Heart right ventricle (tissue), 16 donors: ENCODE results near the gene ATAT1. TPM values are rescaled to one million over a fixed set of nuclear protein-coding genes. Genes with fewer than 3 reads are reported as not detected.
A peak's percentile ranks its signal among the peaks of the same experiment; 100 is the strongest.

ENCODE experiments used
- ATAC-seq, 8 donors: fragments of 200-7000 bp; cut with Tn5 transposase; one replicate each; pipeline ENCODE4 v1.9.1; 2020; ENCODE audit warnings: mild to moderate bottlenecking in 8 of 8, moderate library complexity in 8 of 8, moderate number of reproducible peaks in 1 of 8
- DNase-seq, 2 donors: peaks; one replicate each; pipeline ENCODE4 v3.0.0-alpha.2; 2020
- H3K27ac ChIP-seq, 10 donors: fragments of 200-600 bp; sonication (generic) in 2 of 10; one replicate each; pipeline versions ENCODE4 v1.5.0 to v1.8.0; 2020 to 2022; ENCODE audit warnings: mild to moderate bottlenecking in 3 of 10
- H3K27me3 ChIP-seq, 7 donors: fragments of 200-600 bp; one replicate each; pipeline ENCODE4 v1.8.0; 2021 to 2022; ENCODE audit warnings: mild to moderate bottlenecking in 2 of 7
- H3K36me3 ChIP-seq, 9 donors: fragments of 200-600 bp; sonication (generic) in 1 of 9; one replicate each; pipeline versions ENCODE4 v1.5.0 to v1.8.0; 2020 to 2022; ENCODE audit warnings: mild to moderate bottlenecking in 2 of 9
- H3K4me1 ChIP-seq, 9 donors: fragments of 200-600 bp; sonication (generic) in 1 of 9; one replicate each; pipeline versions ENCODE4 v1.5.0 to v1.8.0; 2020 to 2022; ENCODE audit warnings: mild to moderate bottlenecking in 4 of 9
- H3K4me3 ChIP-seq, 10 donors: fragments of 200-600 bp; sonication (generic) in 2 of 10; one replicate each; pipeline versions ENCODE4 v1.5.0 to v1.8.0; 2020 to 2022; ENCODE audit warnings: mild to moderate bottlenecking in 7 of 10, moderate library complexity in 2 of 10
- H3K9me3 ChIP-seq, 11 donors: fragments of 200-600 bp in 10 of 11; sonication (generic) in 2 of 11; one replicate each; pipeline versions ENCODE4 v1.5.0 to v1.8.0; 2013 to 2022; ENCODE audit warnings: mild to moderate bottlenecking in 2 of 11, control low read depth in 1 of 11, moderate library complexity in 1 of 11
- WGBS, 2 donors: extraction: QIAGEN DNeasy Blood & Tissue Kit; methylation state at CpG; one replicate each; pipeline ENCODE4 v1.1.7; 2013; ENCODE audit warnings: inconsistent platforms in 1 of 2; 5-methylcytosine and 5-hydroxymethylcytosine counted together
- intact Hi-C, 10 donors: fragments of 100-400 bp; cut with DNase I; formaldehyde crosslinking; loops; one replicate each; pipeline versions ENCODE4 v1.11.1 to v1.14.2; 2022
- polyA plus RNA-seq, 2 donors: library from polyadenylated mRNA; stranded (reverse); fragments of 200-250 nt; gene quantifications; one replicate each; pipeline ENCODE4 v1.2.3, GENCODE V29; 2013
- total RNA-seq, 10 donors: library from RNA; stranded (reverse); fragmentation: NEBNext Ultra II Directional in 3 of 10; extraction: Animal tissue kit (Norgen Biotek cat#: 25700) in 3 of 10; gene quantifications; one replicate each; pipeline versions ENCODE4 v1.2.1 to v1.2.4, GENCODE V29; 2021 to 2023
- TF ChIP-seq, protein P1 (sequence below), 9 donors: fragments of 200-600 bp; sonication (generic) in 2 of 9; IDR thresholded peaks; one replicate each; pipeline versions ENCODE4 v1.5.0 to v1.8.0; 2021 to 2022; ENCODE audit warnings: antibody characterized with exemption in 9 of 9, mild to moderate bottlenecking in 5 of 9, moderate library complexity in 1 of 9
- donor health status: Arrhythmogenic right ventricular cardiomyopathy.
- donor health status: ischemic (EF 13 %, LVEDD 7.1; RV severe dilation, severe dysfunction).
- donor health status: healthy with polysubstance abuse.
- donor health status: DM: no; HTN: yes; CAD: no.
- donor health status: DM: no; HTN: no; CAD: no.
- donor health status: ischemic (EF 25% LVEDD 6.9; RV normal size, moderate dysfunction).
- donor health status: ischemic (EF 25% LVEDD 5.7; RV mildly dilated, moderate dysfunction).
- donor health status: healthy.
- donor health status: DM: yes; HTN: yes; CAD: no.
- donor health status: Ischemic cardiomyopathy.
- donor health status: ischemic (EF 35%, LVEDD 5.7; RV mildly dilated, moderate dysfunction).
- donor health status: nonischemic (EF 11% LVEDD 7.7; RV severe dilation, severe dysfunction).
- donor health status: DM: yes; HTN: yes; CAD: no.
- donor health status: PGD.
- donor health status: ischemic (EF 29% LVEDD 5.4; RV normal size, mild dysfunction).
- donor health status: nonischemic (EF 23%, LVEDD 6.1; RV moderate dilation, normal function).

Gene ATAT1
- total and polyA plus RNA-seq, 12 donors, result 1.8 to 4.6 (median 2.9) TPM

DNA sequence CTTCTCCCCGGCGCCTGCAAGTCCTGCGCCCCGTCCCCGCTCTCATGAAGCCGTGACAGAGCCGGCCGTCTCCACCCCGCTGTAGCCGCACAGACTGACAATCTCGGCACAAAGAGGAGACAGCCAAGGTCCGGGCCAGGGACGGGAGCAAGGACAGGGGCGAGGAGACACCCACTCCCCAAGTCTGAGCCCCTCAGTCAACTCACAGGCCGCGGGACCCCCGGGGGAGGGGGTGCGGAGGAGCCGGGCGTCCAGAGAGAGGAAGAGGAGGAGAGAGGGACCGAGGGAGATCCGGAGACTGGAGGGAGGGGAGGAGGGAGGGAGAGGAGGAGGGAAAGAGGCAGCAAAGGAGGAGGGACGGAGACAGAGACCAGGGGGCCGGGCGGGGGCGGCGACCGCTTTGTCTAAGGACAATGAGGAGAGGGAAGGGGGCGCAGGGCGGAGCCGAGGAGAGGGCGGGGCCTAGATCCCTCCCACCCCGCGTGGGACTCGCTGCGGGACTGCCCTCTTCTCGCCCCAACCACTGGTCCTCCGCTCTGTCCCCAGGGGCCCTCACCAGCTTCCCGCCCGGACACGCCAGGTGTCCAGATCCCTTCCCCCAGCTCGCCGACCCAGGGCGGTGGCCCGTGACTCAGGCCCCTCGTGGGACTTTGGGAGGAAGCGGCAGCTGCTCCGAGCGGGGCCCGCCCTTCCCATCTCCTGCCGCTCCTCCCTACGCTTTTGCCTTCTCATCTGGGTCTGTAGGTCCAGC, 60.4 kb downstream of the ATAT1 start:
- peaks cover 0 to 6% (median 0%) of the 10 kb centered on the region in 9 donors for H3K36me3 ChIP-seq
- TF ChIP-seq, protein P1, sequence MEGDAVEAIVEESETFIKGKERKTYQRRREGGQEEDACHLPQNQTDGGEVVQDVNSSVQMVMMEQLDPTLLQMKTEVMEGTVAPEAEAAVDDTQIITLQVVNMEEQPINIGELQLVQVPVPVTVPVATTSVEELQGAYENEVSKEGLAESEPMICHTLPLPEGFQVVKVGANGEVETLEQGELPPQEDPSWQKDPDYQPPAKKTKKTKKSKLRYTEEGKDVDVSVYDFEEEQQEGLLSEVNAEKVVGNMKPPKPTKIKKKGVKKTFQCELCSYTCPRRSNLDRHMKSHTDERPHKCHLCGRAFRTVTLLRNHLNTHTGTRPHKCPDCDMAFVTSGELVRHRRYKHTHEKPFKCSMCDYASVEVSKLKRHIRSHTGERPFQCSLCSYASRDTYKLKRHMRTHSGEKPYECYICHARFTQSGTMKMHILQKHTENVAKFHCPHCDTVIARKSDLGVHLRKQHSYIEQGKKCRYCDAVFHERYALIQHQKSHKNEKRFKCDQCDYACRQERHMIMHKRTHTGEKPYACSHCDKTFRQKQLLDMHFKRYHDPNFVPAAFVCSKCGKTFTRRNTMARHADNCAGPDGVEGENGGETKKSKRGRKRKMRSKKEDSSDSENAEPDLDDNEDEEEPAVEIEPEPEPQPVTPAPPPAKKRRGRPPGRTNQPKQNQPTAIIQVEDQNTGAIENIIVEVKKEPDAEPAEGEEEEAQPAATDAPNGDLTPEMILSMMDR (IDR thresholded peaks at IDR 0.05), result no peak
- H3K4me1 ChIP-seq, result peaks cover 20 to 80% (median 58%) of the 10 kb centered on the region in 9 donors
- 0 to 1% methylated on average over 45 to 52 of the region's 52 CpGs for WGBS, 2 donors
- ATAC-seq (peak; percentile 73 to 87 (median 80)), DNase-seq (peak; percentile 96 to 98)
- intact Hi-C loops, result loop anchor here in 7 of 10 donors (1.0 to 10.0 kb wide), 4 partner anchors 30 to 198 kb away; partner anchors contain the start of genes TUBB (in 5 of the 7), DDR1 (in 1 of the 7), MDC1 (in 1 of the 7) and MRPS18B (in 1 of the 7)
- H3K27me3 ChIP-seq, result no peaks in the 10 kb centered on the region
- peak overlapping the region; percentile 44 to 90 (median 80) for H3K4me3 ChIP-seq
- H3K9me3 ChIP-seq, result no peaks in the 10 kb centered on the region
- peak overlapping the region; percentile 94 to 100 (median 98) for H3K27ac ChIP-seq

GRCh38 chr6:30687659-30688431, 61.2 kb downstream of the ATAT1 start:
- DNase-seq, result peak; percentile 42 to 63
- TF ChIP-seq, protein P1 (IDR thresholded peaks at IDR 0.05), result peak in 7 of 9 donors; percentile 12 to 60 (median 34)
- peak in 2 of 8 donors; percentile 9 to 16 for ATAC-seq
- intact Hi-C loops, result loop anchor here in 7 of 10 donors (1.0 to 10.0 kb wide), 4 partner anchors 29 to 197 kb away; partner anchors contain the start of genes TUBB (in 5 of the 7), DDR1 (in 1 of the 7), MDC1 (in 1 of the 7) and MRPS18B (in 1 of the 7)
- Histone ChIP-seq H3K4me1 (peaks cover 17 to 72% (median 51%) of the 10 kb centered on the region in 9 donors), H3K4me3 (peak overlapping the region; percentile 44 to 90 (median 80)), H3K36me3 (peaks cover 0 to 6% (median 0%) of the 10 kb centered on the region in 9 donors), H3K9me3 (no peaks in the 10 kb centered on the region), H3K27me3 (no peaks in the 10 kb centered on the region), H3K27ac (peak overlapping the region; percentile 94 to 100 (median 98))
- 11 to 12% methylated on average over 22 of the region's 22 CpGs for WGBS, 2 donors

DNA sequence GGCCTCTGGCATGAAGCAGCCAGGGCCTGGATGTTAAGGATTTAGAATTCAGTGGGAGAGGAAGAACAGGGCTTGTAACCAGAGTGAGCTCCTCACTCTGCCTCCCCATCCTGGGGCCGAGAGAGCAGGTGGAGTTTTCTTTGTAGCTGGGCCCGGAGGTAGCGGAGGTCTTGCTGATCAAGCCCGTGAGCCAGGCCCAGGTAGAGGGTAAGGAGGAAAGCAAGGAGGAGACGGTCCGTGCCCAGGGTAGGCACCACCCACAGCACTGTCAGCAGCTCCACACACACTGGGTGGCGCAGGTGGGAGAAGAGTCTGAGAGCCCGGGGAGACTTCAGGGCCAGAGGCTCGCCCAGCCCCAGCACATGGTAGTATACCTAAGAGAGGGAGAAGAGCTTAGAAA, 61.9 kb downstream of the ATAT1 start:
- intact Hi-C loops, result loop anchor here in 2 of 10 donors (5.0 to 10.0 kb wide), 2 partner anchors 71 to 196 kb away; partner anchors contain the start of genes DDR1 (in 1 of the 2), MRPS18B (in 1 of the 2) and PPP1R10 (in 1 of the 2)
- TF ChIP-seq, protein P1 (IDR thresholded peaks at IDR 0.05), result no peak
- Histone ChIP-seq H3K4me1 (peaks cover 17 to 65% (median 44%) of the 10 kb centered on the region in 9 donors), H3K27me3 (no peaks in the 10 kb centered on the region), H3K36me3 (no peaks in the 10 kb centered on the region), H3K4me3 (peak overlapping the region; percentile 44 to 90 (median 80)), H3K27ac (peak overlapping the region; percentile 94 to 100 (median 98)), H3K9me3 (no peaks in the 10 kb centered on the region)
- DNase-seq (no peak), ATAC-seq (no peak)
- 72 to 84% methylated on average over 9 of the region's 9 CpGs for WGBS, 2 donors
